DND-41 (cell line): Measurements from ENCODE around the gene CCDC183.
"Not testable (repeated sequence)": the region's sequence is repeated elsewhere in the genome, so short reads cannot be mapped to it uniquely, and the experiment has no call there.

ENCODE experiments used
- ATAC-seq: fragments of 200-7000 bp; cut with Tn5 transposase; 3 replicates; pipeline ENCODE4 v1.9.1; 2021; ENCODE audit warnings: low read depth; ENCODE audit not compliant: insufficient read depth
- DNase-seq: peaks from one replicate; pipeline ENCODE4 v3.0.0-alpha.2; 2020
- H2AFZ ChIP-seq: 2 replicates; pipeline ENCODE4 v1.6.0; 2012; ENCODE audit warnings: low read depth, low read length
- H3K27ac ChIP-seq: 2 replicates; pipeline ENCODE4 v1.5.1; 2012; ENCODE audit warnings: low read length, inconsistent platforms
- H3K27me3 ChIP-seq: fragments of 200-600 bp; sonication (generic); 2 replicates; pipeline ENCODE4 v1.6.0; 2012; ENCODE audit warnings: low read length, mild to moderate bottlenecking, inconsistent platforms; ENCODE audit not compliant: insufficient read depth, poor library complexity
- H3K36me3 ChIP-seq: 2 replicates; pipeline ENCODE4 v1.5.1; 2012; ENCODE audit warnings: low read length, inconsistent platforms; ENCODE audit not compliant: insufficient read depth
- H3K4me1 ChIP-seq: 2 replicates; pipeline ENCODE4 v1.5.1; 2012; ENCODE audit warnings: mild to moderate bottlenecking, low read length; ENCODE audit not compliant: insufficient read depth
- H3K4me2 ChIP-seq: 2 replicates; pipeline ENCODE4 v1.6.0; 2012; ENCODE audit warnings: mild to moderate bottlenecking, moderate library complexity, low read length, inconsistent platforms; ENCODE audit not compliant: insufficient read depth
- H3K4me3 ChIP-seq, 2 experiments: fragments of 200-600 bp in 1 of 2; shearing (Covaris generic) in 1 of 2; 2 replicates each; pipeline ENCODE4 v1.5.1; 2012 to 2016; ENCODE audit warnings: inconsistent platforms in 2 of 2, low read length in 2 of 2, mild to moderate bottlenecking in 2 of 2, low read depth in 1 of 2, moderate library complexity in 1 of 2
- H3K79me2 ChIP-seq: 2 replicates; pipeline ENCODE4 v1.6.0; 2012; ENCODE audit warnings: low read length, inconsistent platforms; ENCODE audit not compliant: insufficient read depth
- H3K9ac ChIP-seq: 2 replicates; pipeline ENCODE4 v1.6.0; 2012; ENCODE audit warnings: low read depth, mild to moderate bottlenecking, inconsistent platforms, low read length, moderate library complexity
- H3K9me3 ChIP-seq: 2 replicates; pipeline ENCODE4 v1.5.1; 2012; ENCODE audit warnings: low read length, moderate library complexity, mild to moderate bottlenecking, inconsistent platforms; ENCODE audit not compliant: insufficient read depth, severe bottlenecking
- H4K20me1 ChIP-seq: 2 replicates; pipeline ENCODE4 v1.6.0; 2012; ENCODE audit warnings: low read length; ENCODE audit not compliant: insufficient read depth
- EZH2 ChIP-seq: IDR thresholded peaks from 3 replicates; pipeline ENCODE4 v1.6.1; 2012; ENCODE audit warnings: borderline replicate concordance, low read depth, mild to moderate bottlenecking, moderate library complexity, low read length, inconsistent platforms; ENCODE audit not compliant: severe bottlenecking
- TF ChIP-seq, protein P1 (sequence below): IDR thresholded peaks from 2 replicates; pipeline ENCODE4 v1.5.1; 2012; ENCODE audit warnings: borderline replicate concordance, low read length, moderate library complexity, mild to moderate bottlenecking; ENCODE audit not compliant: poor library complexity, severe bottlenecking; ENCODE audit errors: extremely low read depth

Gene CCDC183

DNA sequence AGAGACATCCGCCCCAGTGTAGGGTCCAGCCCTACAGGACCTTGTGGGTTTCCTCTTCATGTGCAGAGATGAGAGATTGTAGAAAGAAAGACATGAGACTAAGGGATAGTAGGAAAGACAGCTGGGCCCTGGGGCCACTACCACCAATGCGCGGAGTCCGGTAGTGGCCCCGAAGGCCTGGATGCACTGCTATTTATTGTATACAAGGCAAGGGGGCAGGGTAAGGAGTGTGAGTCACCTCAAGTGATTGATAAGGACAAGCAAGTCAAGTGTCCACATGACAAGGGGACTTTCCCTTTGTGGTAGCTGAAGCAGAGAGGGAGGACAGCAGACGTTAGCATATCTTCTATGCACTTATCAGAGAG lies 11.2 kb upstream of the CCDC183 start:
- Histone ChIP-seq H3K4me1 (peaks cover 9% of the 10 kb centered on the region), H3K27me3 (peaks cover 2% of the 10 kb centered on the region), H3K4me2 (no peak overlapping the region), H3K27ac (no peak overlapping the region), H3K4me3 (no peak overlapping the region), H2AFZ (no peak overlapping the region), H4K20me1 (no peaks in the 10 kb centered on the region), H3K79me2 (no peaks in the 10 kb centered on the region), H3K9ac (no peak overlapping the region), H3K36me3 (no peaks in the 10 kb centered on the region), H3K9me3 (no peaks in the 10 kb centered on the region)
- DNase-seq (no peak), ATAC-seq (no peak)
- no peak for TF ChIP-seq EZH2
- TF ChIP-seq, protein P1, sequence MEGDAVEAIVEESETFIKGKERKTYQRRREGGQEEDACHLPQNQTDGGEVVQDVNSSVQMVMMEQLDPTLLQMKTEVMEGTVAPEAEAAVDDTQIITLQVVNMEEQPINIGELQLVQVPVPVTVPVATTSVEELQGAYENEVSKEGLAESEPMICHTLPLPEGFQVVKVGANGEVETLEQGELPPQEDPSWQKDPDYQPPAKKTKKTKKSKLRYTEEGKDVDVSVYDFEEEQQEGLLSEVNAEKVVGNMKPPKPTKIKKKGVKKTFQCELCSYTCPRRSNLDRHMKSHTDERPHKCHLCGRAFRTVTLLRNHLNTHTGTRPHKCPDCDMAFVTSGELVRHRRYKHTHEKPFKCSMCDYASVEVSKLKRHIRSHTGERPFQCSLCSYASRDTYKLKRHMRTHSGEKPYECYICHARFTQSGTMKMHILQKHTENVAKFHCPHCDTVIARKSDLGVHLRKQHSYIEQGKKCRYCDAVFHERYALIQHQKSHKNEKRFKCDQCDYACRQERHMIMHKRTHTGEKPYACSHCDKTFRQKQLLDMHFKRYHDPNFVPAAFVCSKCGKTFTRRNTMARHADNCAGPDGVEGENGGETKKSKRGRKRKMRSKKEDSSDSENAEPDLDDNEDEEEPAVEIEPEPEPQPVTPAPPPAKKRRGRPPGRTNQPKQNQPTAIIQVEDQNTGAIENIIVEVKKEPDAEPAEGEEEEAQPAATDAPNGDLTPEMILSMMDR, result no peak

DNA sequence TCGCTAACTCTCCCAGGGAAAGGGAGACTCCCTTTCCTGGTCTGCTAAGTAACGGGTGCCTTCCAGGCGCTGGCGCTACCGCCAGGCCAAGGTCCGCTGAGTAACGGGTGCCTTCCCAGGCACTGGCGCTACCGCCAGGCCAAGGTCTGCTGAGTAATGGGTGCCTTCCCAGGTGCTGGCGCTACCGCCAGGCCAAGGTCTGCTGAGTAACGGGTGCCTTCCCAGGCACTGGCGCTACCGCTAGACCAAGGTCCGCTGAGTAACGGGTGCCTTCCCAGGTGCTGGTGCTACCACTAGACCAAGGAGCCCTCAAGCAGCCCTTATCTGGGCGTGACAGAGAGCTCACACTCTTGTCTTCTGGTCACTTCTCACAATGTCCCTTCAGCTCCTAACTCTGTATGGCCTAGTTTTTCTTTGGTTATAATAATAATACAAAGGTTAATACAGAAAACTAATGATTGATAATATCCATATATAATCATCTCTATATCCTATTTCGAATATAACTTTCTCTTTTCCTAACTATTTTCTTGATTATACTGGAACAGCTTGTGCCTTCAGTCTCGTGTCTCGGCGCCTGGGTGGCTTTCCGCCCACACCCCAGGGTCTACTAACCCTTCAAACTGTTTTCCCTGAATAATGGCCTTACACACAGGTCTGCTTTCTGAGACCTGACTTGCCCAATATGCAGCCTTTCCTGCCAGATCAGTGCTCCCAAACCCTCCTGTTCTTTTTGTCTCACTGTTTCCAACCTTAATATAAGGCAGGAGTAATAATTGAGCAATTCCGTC lies 10.4 kb upstream of the CCDC183 start:
- not testable (repeated sequence) for H3K4me3 ChIP-seq, H3K36me3 ChIP-seq, H3K9ac ChIP-seq, H3K79me2 ChIP-seq, H3K4me2 ChIP-seq, H3K27me3 ChIP-seq, H3K9me3 ChIP-seq, H2AFZ ChIP-seq, H3K27ac ChIP-seq, DNase-seq, ATAC-seq, H4K20me1 ChIP-seq
- H3K4me1 ChIP-seq, result peaks cover 16% of the 10 kb centered on the region

DNA sequence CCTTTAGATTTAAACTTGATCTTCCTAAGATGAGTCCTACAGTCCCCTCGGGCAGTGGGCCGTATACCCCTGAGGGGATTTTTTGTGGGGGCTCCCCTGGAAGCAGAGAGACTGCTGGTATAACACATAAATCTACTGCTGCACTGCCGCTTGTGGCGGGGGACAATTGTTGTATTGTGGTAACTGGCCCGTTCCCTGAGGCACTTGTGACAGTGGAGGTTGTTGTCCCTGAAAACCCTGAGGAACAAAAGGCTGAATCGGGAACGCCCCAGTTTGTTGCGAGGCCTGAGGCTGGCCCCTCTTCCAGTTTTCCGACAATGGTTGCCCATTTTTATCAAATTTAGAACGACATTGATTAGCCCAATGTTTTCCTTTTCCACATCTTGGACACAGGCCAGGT lies 9.7 kb upstream of the CCDC183 start:
- no peaks in the 10 kb centered on the region for H4K20me1 ChIP-seq
- ATAC-seq (no peak), DNase-seq (no peak)
- no peaks in the 10 kb centered on the region for H3K27me3 ChIP-seq
- no peaks in the 10 kb centered on the region; the same call in 1 of the 2 replicates for H3K36me3 ChIP-seq
- peaks cover 1% of the 10 kb centered on the region; the same call in 1 of the 2 replicates for H3K79me2 ChIP-seq
- H3K9me3 ChIP-seq, result no peaks in the 10 kb centered on the region
- TF ChIP-seq, protein P1, result no peak
- TF ChIP-seq EZH2, result no peak
- no peak overlapping the region for H3K27ac ChIP-seq
- no peak overlapping the region for H2AFZ ChIP-seq
- no peak overlapping the region for H3K9ac ChIP-seq
- H3K4me2 ChIP-seq, result no peak overlapping the region
- H3K4me1 ChIP-seq, result peaks cover 19% of the 10 kb centered on the region
- no peak overlapping the region for H3K4me3 ChIP-seq

DNA sequence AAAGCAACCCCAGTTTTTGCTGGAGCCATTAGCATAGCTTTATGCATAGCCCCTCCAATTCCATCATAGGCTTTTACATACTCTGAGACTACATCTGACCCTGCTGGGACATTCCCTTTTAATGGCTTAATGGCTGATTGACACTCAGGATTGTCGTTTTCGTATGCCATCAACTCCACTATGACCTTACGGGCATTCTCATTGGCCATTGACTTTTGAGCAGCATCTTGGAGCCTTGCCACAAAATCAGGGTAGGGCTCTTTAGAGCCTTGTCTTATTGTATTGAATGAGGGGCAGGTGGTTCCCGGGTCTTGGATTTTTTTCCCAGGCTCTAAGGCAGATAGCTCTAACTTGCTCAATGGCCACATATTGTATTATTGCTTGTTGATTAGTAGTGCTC lies 9.2 kb upstream of the CCDC183 start:
- DNase-seq, H2AFZ ChIP-seq, H3K27ac ChIP-seq, H3K36me3 ChIP-seq, ATAC-seq, H3K4me3 ChIP-seq, H3K79me2 ChIP-seq, H3K4me2 ChIP-seq, H3K27me3 ChIP-seq, H4K20me1 ChIP-seq, H3K9me3 ChIP-seq, H3K9ac ChIP-seq: not testable (repeated sequence)
- peaks cover 24% of the 10 kb centered on the region for H3K4me1 ChIP-seq
